Measurements from ENCODE around the gene UGT1A3. TPM values are rescaled to one million over a fixed set of nuclear protein-coding genes. Genes with fewer than 3 reads are reported as not detected.

The UGT1A3 gene
- total RNA-seq, 2 experiments from 2014 or later, result not detected

- H3K27ac Mint-ChIP-seq, result no peak overlapping the region
Observed at GRCh38 chr2:233688341-233688740, 40.5 kb upstream of the UGT1A3 start.

GRCh38 chr2:233689031-233689430, 39.8 kb upstream of the UGT1A3 start:
- ATAC-seq (ENCODE audit: poor library complexity), result no peak
- no peaks in the 10 kb centered on the region for H3K4me1 Mint-ChIP-seq (ENCODE audit: low read depth)
- no peak for TF ChIP-seq CTCF (IDR thresholded peaks at IDR 0.05)

More at GRCh38 chr2:233688341-233688740, 40.5 kb upstream of the UGT1A3 start:
- Histone ChIP-seq H3K4me3 (ENCODE audit: low read length) (no peak overlapping the region), H3K4me1 (ENCODE audit: insufficient read depth, low read length) (no peaks in the 10 kb centered on the region), H3K36me3 (ENCODE audit: insufficient read depth, low read length) (no peaks in the 10 kb centered on the region), H3K9me3 (ENCODE audit: control insufficient read depth in 1 of 2, insufficient read depth in 1 of 2, low read length in 2 of 2) (peaks cover 0 to 4% of the 10 kb centered on the region in 2 experiments), H3K27ac (ENCODE audit: low read depth in 1 of 2, low read length in 2 of 2) (no peak overlapping the region), H3K27me3 (ENCODE audit: control insufficient read depth in 1 of 2, insufficient read depth in 2 of 2, low read length in 2 of 2) (peaks cover 2 to 7% of the 10 kb centered on the region in 2 experiments)
- ChIA-PET CTCF (no interaction called here), POLR2A (no interaction called here)
- no peaks in the 10 kb centered on the region for H3K4me1 Mint-ChIP-seq (ENCODE audit: low read depth)
- H3K27me3 Mint-ChIP-seq, result peaks cover 11% of the 10 kb centered on the region
- no peak overlapping the region for H3K4me3 Mint-ChIP-seq
- intact Hi-C loops (cut with DNase I, micrococcal nuclease), result no loop called here
- ATAC-seq (ENCODE audit: poor library complexity) (no peak), DNase-seq (no peak)
- H3K9me3 Mint-ChIP-seq, result no peaks in the 10 kb centered on the region
- TF ChIP-seq CTCF (IDR thresholded peaks at IDR 0.05), result no peak
- H3K36me3 Mint-ChIP-seq (ENCODE audit: low read depth), result no peaks in the 10 kb centered on the region

GRCh38 chr2:233689501-233689900, 39.3 kb upstream of the UGT1A3 start:
- TF ChIP-seq CTCF (IDR thresholded peaks at IDR 0.05), result no peak
- no peak overlapping the region for H3K4me3 Mint-ChIP-seq
- CTCF ChIA-PET, result no interaction called here

More at GRCh38 chr2:233689031-233689430, 39.8 kb upstream of the UGT1A3 start:
- Histone ChIP-seq H3K9me3 (ENCODE audit: control insufficient read depth in 1 of 2, insufficient read depth in 1 of 2, low read length in 2 of 2) (peaks cover 0 to 4% of the 10 kb centered on the region in 2 experiments), H3K4me3 (ENCODE audit: low read length) (no peak overlapping the region), H3K36me3 (ENCODE audit: insufficient read depth, low read length) (no peaks in the 10 kb centered on the region), H3K4me1 (ENCODE audit: insufficient read depth, low read length) (no peaks in the 10 kb centered on the region), H3K27ac (ENCODE audit: low read depth in 1 of 2, low read length in 2 of 2) (no peak overlapping the region), H3K27me3 (ENCODE audit: control insufficient read depth in 1 of 2, insufficient read depth in 2 of 2, low read length in 2 of 2) (peaks cover 2 to 7% of the 10 kb centered on the region in 2 experiments)
- ChIA-PET POLR2A (no interaction called here), CTCF (no interaction called here)
- H3K4me3 Mint-ChIP-seq, result no peak overlapping the region
- H3K27me3 Mint-ChIP-seq, result peaks cover 11% of the 10 kb centered on the region
- DNase-seq, result no peak
- H3K27ac Mint-ChIP-seq, result no peak overlapping the region
- intact Hi-C loops (cut with DNase I, micrococcal nuclease), result no loop called here
- H3K36me3 Mint-ChIP-seq (ENCODE audit: low read depth), result no peaks in the 10 kb centered on the region
- H3K9me3 Mint-ChIP-seq, result no peaks in the 10 kb centered on the region

More at GRCh38 chr2:233689501-233689900, 39.3 kb upstream of the UGT1A3 start:
- Histone ChIP-seq H3K27ac (ENCODE audit: low read depth in 1 of 2, low read length in 2 of 2) (no peak overlapping the region), H3K36me3 (ENCODE audit: insufficient read depth, low read length) (no peaks in the 10 kb centered on the region), H3K27me3 (ENCODE audit: control insufficient read depth in 1 of 2, insufficient read depth in 2 of 2, low read length in 2 of 2) (peaks cover 2 to 7% of the 10 kb centered on the region in 2 experiments), H3K9me3 (ENCODE audit: control insufficient read depth in 1 of 2, insufficient read depth in 1 of 2, low read length in 2 of 2) (peaks cover 0 to 4% of the 10 kb centered on the region in 2 experiments), H3K4me1 (ENCODE audit: insufficient read depth, low read length) (no peaks in the 10 kb centered on the region), H3K4me3 (ENCODE audit: low read length) (no peak overlapping the region)
- H3K36me3 Mint-ChIP-seq (ENCODE audit: low read depth), result no peaks in the 10 kb centered on the region
- H3K4me1 Mint-ChIP-seq (ENCODE audit: low read depth), result no peaks in the 10 kb centered on the region
- intact Hi-C loops (cut with DNase I, micrococcal nuclease), result no loop called here
- H3K27me3 Mint-ChIP-seq, result peaks cover 11% of the 10 kb centered on the region
- ATAC-seq (ENCODE audit: poor library complexity), result no peak
- POLR2A ChIA-PET, result no interaction called here
- H3K9me3 Mint-ChIP-seq, result no peaks in the 10 kb centered on the region
- no peak for DNase-seq
- H3K27ac Mint-ChIP-seq, result no peak overlapping the region
